Measurements from ENCODE around the gene PCDH18. TPM values are rescaled to one million over a fixed set of nuclear protein-coding genes. Genes with fewer than 3 reads are reported as not detected.

PCDH18 gene
- total RNA-seq, 1 donor from 2014 or later: not detected

- H3K4me3 Mint-ChIP-seq: no peak overlapping the region
- no peak for DNase-seq (ENCODE audit: low spot score)
- no peaks in the 10 kb centered on the region for H3K27me3 Mint-ChIP-seq (ENCODE audit: insufficient read depth)
- H3K36me3 Mint-ChIP-seq (ENCODE audit: low read depth): no peaks in the 10 kb centered on the region
- H3K9me3 Mint-ChIP-seq: peaks cover 7% of the 10 kb centered on the region
- H3K27ac Mint-ChIP-seq: no peak overlapping the region
- no peaks in the 10 kb centered on the region for H3K4me1 Mint-ChIP-seq (ENCODE audit: low read depth)
- intact Hi-C loops (cut with micrococcal nuclease): no loop called here
Observed at GRCh38 chr4:137474711-137475301, 57.5 kb downstream of the PCDH18 start.

- no peaks in the 10 kb centered on the region for H3K36me3 Mint-ChIP-seq (ENCODE audit: low read depth)
- no peaks in the 10 kb centered on the region for H3K9me3 Mint-ChIP-seq
- H3K4me3 Mint-ChIP-seq: no peak overlapping the region
- DNase-seq (ENCODE audit: low spot score): no peak
- intact Hi-C loops (cut with micrococcal nuclease): no loop called here
- no peak overlapping the region for H3K27ac Mint-ChIP-seq
- no peaks in the 10 kb centered on the region for H3K4me1 Mint-ChIP-seq (ENCODE audit: low read depth)
- H3K27me3 Mint-ChIP-seq (ENCODE audit: insufficient read depth): no peaks in the 10 kb centered on the region
Observed at GRCh38 chr4:137471895-137472294, 60.4 kb downstream of the PCDH18 start.

GRCh38 chr4:137471461-137471860 lies 60.8 kb downstream of the PCDH18 start:
- no peaks in the 10 kb centered on the region for H3K4me1 Mint-ChIP-seq (ENCODE audit: low read depth)
- no peaks in the 10 kb centered on the region for H3K27me3 Mint-ChIP-seq (ENCODE audit: insufficient read depth)
- H3K36me3 Mint-ChIP-seq (ENCODE audit: low read depth): no peaks in the 10 kb centered on the region
- no peak overlapping the region for H3K4me3 Mint-ChIP-seq
- DNase-seq (ENCODE audit: low spot score): no peak
- no peaks in the 10 kb centered on the region for H3K9me3 Mint-ChIP-seq
- intact Hi-C loops (cut with micrococcal nuclease): no loop called here
- H3K27ac Mint-ChIP-seq: no peak overlapping the region

- H3K36me3 Mint-ChIP-seq (ENCODE audit: low read depth): no peaks in the 10 kb centered on the region
- no peak overlapping the region for H3K27ac Mint-ChIP-seq
- H3K4me3 Mint-ChIP-seq: no peak overlapping the region
- no peaks in the 10 kb centered on the region for H3K4me1 Mint-ChIP-seq (ENCODE audit: low read depth)
- no peak for DNase-seq (ENCODE audit: low spot score)
- H3K9me3 Mint-ChIP-seq: no peaks in the 10 kb centered on the region
- H3K27me3 Mint-ChIP-seq (ENCODE audit: insufficient read depth): no peaks in the 10 kb centered on the region
- intact Hi-C loops (cut with micrococcal nuclease): no loop called here
Observed at GRCh38 chr4:137470806-137471205, 61.5 kb downstream of the PCDH18 start.
